GM23338 (cell line): ENCODE measurements around the gene ZNF800. TPM values are rescaled to one million over a fixed set of nuclear protein-coding genes. Genes with fewer than 3 reads are reported as not detected.

Experiments
- ATAC-seq: fragments of 200-7000 bp; cut with Tn5 transposase; 3 replicates; pipeline ENCODE4 v1.9.1; 2020
- DNase-seq: peaks from one replicate; pipeline ENCODE4 v3.0.0-alpha.2; 2015; ENCODE audit warnings: low spot score
- H2AFZ ChIP-seq: fragments of 200-600 bp; sonication (generic); 2 replicates; pipeline ENCODE4 v1.8.0; 2016; ENCODE audit warnings: antibody characterized with exemption, mild to moderate bottlenecking, moderate library complexity
- H3F3A ChIP-seq: fragments of 200-600 bp; sonication (generic); replicated peaks from 2 replicates; pipeline ENCODE4 v1.8.0; 2017; ENCODE audit warnings: antibody characterized with exemption, mixed run types, low read depth
- H3K27ac ChIP-seq: fragments of 200-600 bp; sonication (generic); 2 replicates; pipeline ENCODE4 v1.6.1; 2016; ENCODE audit warnings: low read depth
- H3K27me3 ChIP-seq: fragments of 200-600 bp; sonication (generic); 2 replicates; pipeline ENCODE4 v1.8.0; 2016; ENCODE audit warnings: mild to moderate bottlenecking, mixed run types, moderate library complexity; ENCODE audit not compliant: insufficient read depth
- H3K36me3 ChIP-seq: fragments of 200-600 bp; sonication (generic); 2 replicates; pipeline ENCODE4 v1.8.0; 2016; ENCODE audit warnings: mild to moderate bottlenecking; ENCODE audit not compliant: insufficient read depth
- H3K4me1 ChIP-seq: fragments of 200-600 bp; sonication (generic); 2 replicates; pipeline ENCODE4 v1.8.0; 2016; ENCODE audit warnings: mild to moderate bottlenecking, moderate library complexity; ENCODE audit not compliant: insufficient read depth
- H3K4me2 ChIP-seq: fragments of 200-600 bp; sonication (generic); 2 replicates; pipeline ENCODE4 v1.7.1; 2017; ENCODE audit warnings: mixed run types
- H3K4me3 ChIP-seq: fragments of 200-600 bp; sonication (generic); 2 replicates; pipeline ENCODE4 v1.6.1; 2016; ENCODE audit warnings: mixed run types
- H3K79me2 ChIP-seq: fragments of 200-600 bp; sonication (generic); replicated peaks from 2 replicates; pipeline ENCODE4 v1.8.0; 2017; ENCODE audit warnings: mild to moderate bottlenecking; ENCODE audit not compliant: insufficient read depth
- H3K9me2 ChIP-seq: fragments of 200-600 bp; sonication (generic); 2 replicates; pipeline ENCODE4 v1.8.0; 2017; ENCODE audit not compliant: insufficient read depth
- H4K20me1 ChIP-seq: fragments of 200-600 bp; sonication (generic); replicated peaks from 2 replicates; pipeline ENCODE4 v1.8.0; 2017; ENCODE audit warnings: mild to moderate bottlenecking; ENCODE audit not compliant: insufficient read depth
- H3K27ac Mint-ChIP-seq: 2 replicates; pipeline ENCODE4 v1.8.0; 2020; ENCODE audit warnings: inconsistent platforms, mild to moderate bottlenecking, moderate library complexity, mixed read lengths
- H3K27me3 Mint-ChIP-seq: 3 replicates; pipeline ENCODE4 v1.8.0; 2022; ENCODE audit warnings: low read depth, mild to moderate bottlenecking, moderate library complexity, mixed read lengths, inconsistent platforms; ENCODE audit not compliant: insufficient read depth, poor library complexity
- H3K36me3 Mint-ChIP-seq: 3 replicates; pipeline ENCODE4 v1.8.0; 2021; ENCODE audit warnings: low read depth, mild to moderate bottlenecking, inconsistent platforms, moderate library complexity, mixed read lengths
- H3K4me1 Mint-ChIP-seq: 3 replicates; pipeline ENCODE4 v1.8.0; 2020; ENCODE audit warnings: mild to moderate bottlenecking, inconsistent platforms, mixed read lengths
- H3K4me3 Mint-ChIP-seq: 3 replicates; pipeline ENCODE4 v1.8.0; 2021; ENCODE audit warnings: moderate library complexity, mild to moderate bottlenecking, inconsistent platforms, mixed read lengths
- H3K9me3 Mint-ChIP-seq: 3 replicates; pipeline ENCODE4 v1.8.0; 2020; ENCODE audit warnings: moderate library complexity, mild to moderate bottlenecking, inconsistent platforms, mixed read lengths
- CREB1 ChIP-seq: fragments of 250-450 bp; sonication (Bioruptor Pico); IDR thresholded peaks from 2 replicates; pipeline ENCODE4 v1.5.0; 2020; ENCODE audit warnings: low read depth, mild to moderate bottlenecking, moderate library complexity
- EZH2 ChIP-seq: fragments of 200-600 bp; sonication (generic); IDR thresholded peaks from one replicate; pipeline ENCODE4 v1.8.0; 2017; ENCODE audit warnings: antibody characterized with exemption, mild to moderate bottlenecking, low read depth; ENCODE audit not compliant: unreplicated experiment
- EZH2phosphoT487 ChIP-seq: fragments of 200-600 bp; sonication (generic); IDR thresholded peaks from one replicate; pipeline ENCODE4 v1.8.1; 2018; ENCODE audit warnings: antibody characterized with exemption; ENCODE audit not compliant: unreplicated experiment
- NANOG ChIP-seq: IDR thresholded peaks from 2 replicates; pipeline ENCODE4 v1.6.1; 2016; ENCODE audit warnings: antibody characterized with exemption, borderline replicate concordance
- STAT1 ChIP-seq: IDR thresholded peaks from one replicate; pipeline ENCODE4 v1.6.1; 2016; ENCODE audit warnings: antibody characterized with exemption; ENCODE audit not compliant: unreplicated experiment
- ZNF114 ChIP-seq: fragments of 250-450 bp; sonication (Bioruptor Pico); IDR thresholded peaks from 2 replicates; pipeline ENCODE4 v1.5.0; 2020; ENCODE audit warnings: mild to moderate bottlenecking, moderate library complexity
- ZNF331 ChIP-seq: fragments of 250-450 bp; sonication (Bioruptor Pico); IDR thresholded peaks from 2 replicates; pipeline ENCODE4 v1.5.0; 2020; ENCODE audit warnings: low read depth, mild to moderate bottlenecking, moderate library complexity
- polyA plus RNA-seq: library from polyadenylated mRNA; unstranded; fragments of >200 nt; fragmentation: Nextera tagmentation; extraction: Ambion mirVana; gene quantifications from 2 replicates; pipeline ENCODE4 v1.2.1, GENCODE V29; 2016
- total RNA-seq: library from RNA; depleted of rRNA; stranded (reverse); fragments of >200 nt; shearing (Covaris generic); gene quantifications from 2 replicates; pipeline ENCODE4 v1.2.3, GENCODE V29; 2014
- TF ChIP-seq, protein P1 (sequence below): IDR thresholded peaks from one replicate; pipeline ENCODE4 v1.6.1; 2018; ENCODE audit warnings: antibody characterized with exemption; ENCODE audit not compliant: unreplicated experiment
- TF ChIP-seq, protein P2 (sequence below): IDR thresholded peaks from 2 replicates; pipeline ENCODE4 v1.6.1; 2016; ENCODE audit warnings: antibody characterized with exemption
- TF ChIP-seq, protein P3 (sequence below), 2 experiments: fragments of 200-600 bp in 1 of 2; sonication (generic) in 1 of 2; conservative IDR thresholded peaks; 2 replicates each; pipeline versions ENCODE4 v1.5.1 to v1.6.1; 2016 to 2017; ENCODE audit warnings: antibody characterized with exemption in 2 of 2, low read depth in 2 of 2, mild to moderate bottlenecking in 2 of 2, moderate library complexity in 1 of 2

Gene ZNF800
- total and polyA plus RNA-seq, 2 experiments from 2014 or later = 5.4 to 8.3 TPM

DNA sequence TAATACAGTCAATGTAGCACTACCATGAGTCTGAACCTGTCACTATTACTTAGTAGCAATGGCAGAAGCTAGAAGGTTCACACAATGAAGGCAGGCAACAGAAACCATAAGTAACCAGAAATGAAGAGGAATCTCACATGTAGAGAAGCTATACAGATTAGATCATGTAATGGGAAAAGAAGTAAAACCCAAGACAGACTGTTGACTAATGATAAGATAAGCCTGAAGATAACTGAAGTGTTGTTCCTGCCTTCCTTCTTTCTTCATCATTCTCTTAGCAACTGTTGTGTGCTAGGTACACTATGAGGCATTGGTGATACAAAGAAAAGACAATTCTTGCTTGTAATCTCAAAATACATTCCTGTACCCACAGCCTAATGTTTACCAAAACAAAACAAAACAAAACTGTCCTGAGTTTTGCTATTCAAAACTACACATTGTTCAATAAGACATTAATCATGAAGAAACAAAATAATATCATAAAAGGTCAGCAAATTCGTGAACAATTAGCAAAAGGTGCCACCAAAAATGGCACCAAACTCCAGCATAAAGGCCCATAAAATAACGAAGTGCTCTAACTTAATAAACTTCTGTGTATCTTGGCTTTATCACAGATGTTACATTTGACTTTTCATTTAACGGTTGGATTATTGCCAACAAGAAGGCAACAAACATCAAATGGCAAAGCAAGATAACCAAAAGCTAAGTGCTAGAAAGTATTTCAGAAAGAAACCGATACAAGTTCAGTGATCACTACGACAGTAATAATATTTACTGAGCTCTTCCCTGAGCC, 27.1 kb downstream of the ZNF800 start:
- TF ChIP-seq ZNF114 (CRISPR knock-in tag) = no peak
- TF ChIP-seq, protein P1, sequence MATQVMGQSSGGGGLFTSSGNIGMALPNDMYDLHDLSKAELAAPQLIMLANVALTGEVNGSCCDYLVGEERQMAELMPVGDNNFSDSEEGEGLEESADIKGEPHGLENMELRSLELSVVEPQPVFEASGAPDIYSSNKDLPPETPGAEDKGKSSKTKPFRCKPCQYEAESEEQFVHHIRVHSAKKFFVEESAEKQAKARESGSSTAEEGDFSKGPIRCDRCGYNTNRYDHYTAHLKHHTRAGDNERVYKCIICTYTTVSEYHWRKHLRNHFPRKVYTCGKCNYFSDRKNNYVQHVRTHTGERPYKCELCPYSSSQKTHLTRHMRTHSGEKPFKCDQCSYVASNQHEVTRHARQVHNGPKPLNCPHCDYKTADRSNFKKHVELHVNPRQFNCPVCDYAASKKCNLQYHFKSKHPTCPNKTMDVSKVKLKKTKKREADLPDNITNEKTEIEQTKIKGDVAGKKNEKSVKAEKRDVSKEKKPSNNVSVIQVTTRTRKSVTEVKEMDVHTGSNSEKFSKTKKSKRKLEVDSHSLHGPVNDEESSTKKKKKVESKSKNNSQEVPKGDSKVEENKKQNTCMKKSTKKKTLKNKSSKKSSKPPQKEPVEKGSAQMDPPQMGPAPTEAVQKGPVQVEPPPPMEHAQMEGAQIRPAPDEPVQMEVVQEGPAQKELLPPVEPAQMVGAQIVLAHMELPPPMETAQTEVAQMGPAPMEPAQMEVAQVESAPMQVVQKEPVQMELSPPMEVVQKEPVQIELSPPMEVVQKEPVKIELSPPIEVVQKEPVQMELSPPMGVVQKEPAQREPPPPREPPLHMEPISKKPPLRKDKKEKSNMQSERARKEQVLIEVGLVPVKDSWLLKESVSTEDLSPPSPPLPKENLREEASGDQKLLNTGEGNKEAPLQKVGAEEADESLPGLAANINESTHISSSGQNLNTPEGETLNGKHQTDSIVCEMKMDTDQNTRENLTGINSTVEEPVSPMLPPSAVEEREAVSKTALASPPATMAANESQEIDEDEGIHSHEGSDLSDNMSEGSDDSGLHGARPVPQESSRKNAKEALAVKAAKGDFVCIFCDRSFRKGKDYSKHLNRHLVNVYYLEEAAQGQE = no peak
- TF ChIP-seq, protein P2, sequence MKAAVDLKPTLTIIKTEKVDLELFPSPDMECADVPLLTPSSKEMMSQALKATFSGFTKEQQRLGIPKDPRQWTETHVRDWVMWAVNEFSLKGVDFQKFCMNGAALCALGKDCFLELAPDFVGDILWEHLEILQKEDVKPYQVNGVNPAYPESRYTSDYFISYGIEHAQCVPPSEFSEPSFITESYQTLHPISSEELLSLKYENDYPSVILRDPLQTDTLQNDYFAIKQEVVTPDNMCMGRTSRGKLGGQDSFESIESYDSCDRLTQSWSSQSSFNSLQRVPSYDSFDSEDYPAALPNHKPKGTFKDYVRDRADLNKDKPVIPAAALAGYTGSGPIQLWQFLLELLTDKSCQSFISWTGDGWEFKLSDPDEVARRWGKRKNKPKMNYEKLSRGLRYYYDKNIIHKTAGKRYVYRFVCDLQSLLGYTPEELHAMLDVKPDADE = no peak
- no peak for TF ChIP-seq EZH2phosphoT487
- TF ChIP-seq ZNF331 = no peak
- TF ChIP-seq EZH2 = no peak
- no peak for TF ChIP-seq CREB1 (CRISPR knock-in tag)
- no peak for TF ChIP-seq NANOG
- TF ChIP-seq STAT1 = no peak
- TF ChIP-seq, protein P3, sequence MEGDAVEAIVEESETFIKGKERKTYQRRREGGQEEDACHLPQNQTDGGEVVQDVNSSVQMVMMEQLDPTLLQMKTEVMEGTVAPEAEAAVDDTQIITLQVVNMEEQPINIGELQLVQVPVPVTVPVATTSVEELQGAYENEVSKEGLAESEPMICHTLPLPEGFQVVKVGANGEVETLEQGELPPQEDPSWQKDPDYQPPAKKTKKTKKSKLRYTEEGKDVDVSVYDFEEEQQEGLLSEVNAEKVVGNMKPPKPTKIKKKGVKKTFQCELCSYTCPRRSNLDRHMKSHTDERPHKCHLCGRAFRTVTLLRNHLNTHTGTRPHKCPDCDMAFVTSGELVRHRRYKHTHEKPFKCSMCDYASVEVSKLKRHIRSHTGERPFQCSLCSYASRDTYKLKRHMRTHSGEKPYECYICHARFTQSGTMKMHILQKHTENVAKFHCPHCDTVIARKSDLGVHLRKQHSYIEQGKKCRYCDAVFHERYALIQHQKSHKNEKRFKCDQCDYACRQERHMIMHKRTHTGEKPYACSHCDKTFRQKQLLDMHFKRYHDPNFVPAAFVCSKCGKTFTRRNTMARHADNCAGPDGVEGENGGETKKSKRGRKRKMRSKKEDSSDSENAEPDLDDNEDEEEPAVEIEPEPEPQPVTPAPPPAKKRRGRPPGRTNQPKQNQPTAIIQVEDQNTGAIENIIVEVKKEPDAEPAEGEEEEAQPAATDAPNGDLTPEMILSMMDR (conservative IDR thresholded peaks at IDR 0.05; ENCODE audit: low read depth in 2 of 2) = no peak
- H4K20me1 ChIP-seq = no peaks in the 10 kb centered on the region; the same call in 1 of the 2 replicates
- Mint-ChIP-seq H3K36me3 (no peaks in the 10 kb centered on the region), H3K4me1 (no peaks in the 10 kb centered on the region), H3K27ac (no peak overlapping the region), H3K4me3 (no peak overlapping the region), H3K27me3 (no peaks in the 10 kb centered on the region), H3K9me3 (no peaks in the 10 kb centered on the region)
- no peak overlapping the region for H3K4me3 ChIP-seq
- H3K36me3 ChIP-seq = no peaks in the 10 kb centered on the region
- H3K9me2 ChIP-seq = no peaks in the 10 kb centered on the region
- no peak overlapping the region for H3K4me2 ChIP-seq
- no peaks in the 10 kb centered on the region for H3K27me3 ChIP-seq
- no peak overlapping the region for H3K27ac ChIP-seq
- no peaks in the 10 kb centered on the region for H3K4me1 ChIP-seq
- no peak overlapping the region for H2AFZ ChIP-seq
- no peaks in the 10 kb centered on the region for H3F3A ChIP-seq
- H3K79me2 ChIP-seq = no peaks in the 10 kb centered on the region
- no peak for ATAC-seq
- DNase-seq = no peak
